WTC11 (cell line): ENCODE data around the gene TPRKB.
"Not testable (repeated sequence)": the region's sequence is repeated elsewhere in the genome, so short reads cannot be mapped to it uniquely, and the experiment has no call there.

Experiments used
- CREM ChIP-seq: sonication (generic); formaldehyde crosslinking; IDR thresholded peaks from 2 replicates; pipeline ENCODE4 v1.8.1; 2022; ENCODE audit warnings: mild to moderate bottlenecking, missing genetic modification reagents, moderate library complexity
- ETV6 ChIP-seq: sonication (generic); formaldehyde crosslinking; IDR thresholded peaks from 2 replicates; pipeline ENCODE4 v1.8.1; 2022; ENCODE audit warnings: mild to moderate bottlenecking, missing genetic modification reagents
- FOXK1 ChIP-seq: sonication (generic); formaldehyde crosslinking; IDR thresholded peaks from 2 replicates; pipeline ENCODE4 v1.8.0; 2022; ENCODE audit warnings: mild to moderate bottlenecking, moderate library complexity, missing genetic modification reagents
- FOXP1 ChIP-seq: sonication (generic); formaldehyde crosslinking; IDR thresholded peaks from 2 replicates; pipeline ENCODE4 v1.8.0; 2022; ENCODE audit warnings: missing genetic modification reagents, mild to moderate bottlenecking, moderate library complexity, borderline replicate concordance
- GABPB1 ChIP-seq: sonication (generic); formaldehyde crosslinking; IDR thresholded peaks from 2 replicates; pipeline ENCODE4 v1.8.1; 2023; ENCODE audit warnings: mild to moderate bottlenecking, missing genetic modification reagents
- MAX ChIP-seq: sonication (generic); formaldehyde crosslinking; IDR thresholded peaks from 2 replicates; pipeline ENCODE4 v1.8.0; 2022; ENCODE audit warnings: mild to moderate bottlenecking, missing genetic modification reagents
- MXD4 ChIP-seq: fragments of 250-450 bp; sonication (Bioruptor Pico); IDR thresholded peaks from 2 replicates; pipeline ENCODE4 v1.8.0; 2021; ENCODE audit warnings: mild to moderate bottlenecking, moderate library complexity, borderline replicate concordance
- TF ChIP-seq, protein P1 (sequence below): fragments of 200-600 bp; IDR thresholded peaks from 2 replicates; pipeline ENCODE4 v1.8.0; 2022; ENCODE audit warnings: antibody characterized with exemption
- TF ChIP-seq, protein P2 (sequence below): sonication (generic); formaldehyde crosslinking; IDR thresholded peaks from 2 replicates; pipeline ENCODE4 v1.8.1; 2022; ENCODE audit warnings: low read depth, mild to moderate bottlenecking, moderate library complexity, missing genetic modification reagents, borderline replicate concordance
- TF ChIP-seq, protein P3 (sequence below): sonication (generic); formaldehyde crosslinking; conservative IDR thresholded peaks from 2 replicates; pipeline ENCODE4 v1.8.1; 2022; ENCODE audit warnings: mild to moderate bottlenecking, missing genetic modification reagents

DNA sequence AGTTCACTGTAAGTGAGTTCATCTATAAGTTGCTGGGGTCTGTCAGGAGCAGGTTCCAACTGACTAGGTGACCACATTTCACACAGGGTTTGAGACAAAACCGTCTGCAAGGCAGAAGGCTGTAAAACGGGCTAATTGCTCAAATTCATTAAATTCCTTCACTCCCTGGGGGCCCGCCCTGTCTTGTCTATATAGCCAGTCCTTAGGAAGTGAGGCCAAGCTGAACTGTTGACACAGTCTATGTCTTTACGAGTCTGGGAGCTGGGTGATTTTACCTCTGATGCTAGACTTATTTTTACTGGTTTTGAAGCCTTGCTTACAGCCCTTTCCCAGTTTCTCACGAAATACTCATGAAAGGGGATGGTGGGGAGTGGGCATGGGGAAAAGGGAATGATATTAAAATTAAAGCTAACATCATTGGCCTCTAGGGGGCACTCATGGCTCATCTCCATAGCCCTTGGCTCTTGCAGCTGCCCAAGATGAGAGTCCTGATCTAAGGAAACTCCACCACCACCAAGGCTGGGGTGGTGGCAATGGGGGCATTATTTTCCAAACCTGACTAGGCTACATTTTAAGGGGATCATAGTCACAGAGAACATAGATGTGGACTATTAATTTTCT, 57.1 kb downstream of the TPRKB start:
- TF ChIP-seq GABPB1 (CRISPR knock-in tag); ETV6 (CRISPR knock-in tag); FOXK1; MAX (CRISPR knock-in tag); MXD4; FOXP1; CREM (CRISPR knock-in tag): not testable (repeated sequence)
- TF ChIP-seq, protein P1, sequence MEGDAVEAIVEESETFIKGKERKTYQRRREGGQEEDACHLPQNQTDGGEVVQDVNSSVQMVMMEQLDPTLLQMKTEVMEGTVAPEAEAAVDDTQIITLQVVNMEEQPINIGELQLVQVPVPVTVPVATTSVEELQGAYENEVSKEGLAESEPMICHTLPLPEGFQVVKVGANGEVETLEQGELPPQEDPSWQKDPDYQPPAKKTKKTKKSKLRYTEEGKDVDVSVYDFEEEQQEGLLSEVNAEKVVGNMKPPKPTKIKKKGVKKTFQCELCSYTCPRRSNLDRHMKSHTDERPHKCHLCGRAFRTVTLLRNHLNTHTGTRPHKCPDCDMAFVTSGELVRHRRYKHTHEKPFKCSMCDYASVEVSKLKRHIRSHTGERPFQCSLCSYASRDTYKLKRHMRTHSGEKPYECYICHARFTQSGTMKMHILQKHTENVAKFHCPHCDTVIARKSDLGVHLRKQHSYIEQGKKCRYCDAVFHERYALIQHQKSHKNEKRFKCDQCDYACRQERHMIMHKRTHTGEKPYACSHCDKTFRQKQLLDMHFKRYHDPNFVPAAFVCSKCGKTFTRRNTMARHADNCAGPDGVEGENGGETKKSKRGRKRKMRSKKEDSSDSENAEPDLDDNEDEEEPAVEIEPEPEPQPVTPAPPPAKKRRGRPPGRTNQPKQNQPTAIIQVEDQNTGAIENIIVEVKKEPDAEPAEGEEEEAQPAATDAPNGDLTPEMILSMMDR: peak; percentile 48
- TF ChIP-seq, protein P2, sequence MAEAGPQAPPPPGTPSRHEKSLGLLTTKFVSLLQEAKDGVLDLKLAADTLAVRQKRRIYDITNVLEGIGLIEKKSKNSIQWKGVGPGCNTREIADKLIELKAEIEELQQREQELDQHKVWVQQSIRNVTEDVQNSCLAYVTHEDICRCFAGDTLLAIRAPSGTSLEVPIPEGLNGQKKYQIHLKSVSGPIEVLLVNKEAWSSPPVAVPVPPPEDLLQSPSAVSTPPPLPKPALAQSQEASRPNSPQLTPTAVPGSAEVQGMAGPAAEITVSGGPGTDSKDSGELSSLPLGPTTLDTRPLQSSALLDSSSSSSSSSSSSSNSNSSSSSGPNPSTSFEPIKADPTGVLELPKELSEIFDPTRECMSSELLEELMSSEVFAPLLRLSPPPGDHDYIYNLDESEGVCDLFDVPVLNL (CRISPR knock-in tag): not testable (repeated sequence)
- TF ChIP-seq, protein P3, sequence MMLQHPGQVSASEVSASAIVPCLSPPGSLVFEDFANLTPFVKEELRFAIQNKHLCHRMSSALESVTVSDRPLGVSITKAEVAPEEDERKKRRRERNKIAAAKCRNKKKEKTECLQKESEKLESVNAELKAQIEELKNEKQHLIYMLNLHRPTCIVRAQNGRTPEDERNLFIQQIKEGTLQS (CRISPR knock-in tag): not testable (repeated sequence)
